H1 (cell line): ENCODE data around the gene CCL17. TPM values are rescaled to one million over a fixed set of nuclear protein-coding genes. Genes with fewer than 3 reads are reported as not detected.

Source experiments
- CHD7 ChIP-seq: fragments of 300-600 bp; sonication (generic); IDR thresholded peaks from 2 replicates; pipeline ENCODE4 v1.7.1; 2012; ENCODE audit warnings: low read length, moderate library complexity, mild to moderate bottlenecking, inconsistent platforms; ENCODE audit not compliant: insufficient replicate concordance
- polyA plus RNA-seq, 7 experiments: library from polyadenylated mRNA; depleted of rRNA in 3 of 7; stranded (reverse) in 5 of 7; unstranded in 2 of 7; fragments of >200 nt in 5 of 7; fragments of 200-250 nt in 2 of 7; gene quantifications; 1 replicate in 5 of 7; 2 replicates in 1 of 7; 4 replicates in 1 of 7; pipeline versions ENCODE4 v1.2.1 to v1.2.3, GENCODE V29; 2011 to 2013; ENCODE audit warnings: missing spikeins in 2 of 7, mixed read lengths in 2 of 7
- total RNA-seq: library from RNA; stranded (reverse); fragmentation: NEBNext Ultra II Directional; extraction: Animal tissue kit (Norgen Biotek cat#: 25700); gene quantifications from 2 replicates; pipeline ENCODE4 v1.2.1, GENCODE V29; 2021

Gene CCL17
- total and polyA plus RNA-seq, 2 of the 8 experiments (the other 6 are each of a cell fraction or from before 2014, with no cell fraction given): not detected

GRCh38 chr16:57405097-57405496 is 530 bp downstream of the CCL17 start (continued):
- TF ChIP-seq CHD7: no peak
